Subcutaneous abdominal adipose tissue (tissue), 5 donors: ENCODE measurements around the gene DECR2.

Experiments used
- H3K27ac ChIP-seq: one replicate; pipeline ENCODE4 v1.7.0; 2013; ENCODE audit warnings: low read depth, mild to moderate bottlenecking, inconsistent platforms, low read length, moderate library complexity
- H3K27me3 ChIP-seq, 5 donors: one replicate each; pipeline ENCODE4 v1.7.0; 2013; ENCODE audit warnings: low read length in 5 of 5, inconsistent platforms in 1 of 5; ENCODE audit not compliant: control insufficient read depth in 5 of 5, insufficient read depth in 4 of 5
- H3K36me3 ChIP-seq, 5 donors: one replicate each; pipeline ENCODE4 v1.7.0; 2013; ENCODE audit warnings: low read length in 5 of 5; ENCODE audit not compliant: control insufficient read depth in 5 of 5, insufficient read depth in 5 of 5
- H3K4me1 ChIP-seq, 5 donors: one replicate each; pipeline ENCODE4 v1.7.0; 2013; ENCODE audit warnings: low read length in 5 of 5, mild to moderate bottlenecking in 3 of 5, moderate library complexity in 1 of 5; ENCODE audit not compliant: control insufficient read depth in 5 of 5, insufficient read depth in 5 of 5
- H3K4me3 ChIP-seq, 5 donors: one replicate each; pipeline ENCODE4 v1.7.0; 2013; ENCODE audit warnings: low read length in 5 of 5, low read depth in 1 of 5
- H3K9ac ChIP-seq, 5 donors: one replicate each; pipeline ENCODE4 v1.7.0; 2013; ENCODE audit warnings: low read length in 5 of 5, mild to moderate bottlenecking in 4 of 5, moderate library complexity in 3 of 5
- H3K9me3 ChIP-seq, 5 donors: one replicate each; pipeline ENCODE4 v1.7.0; 2013; ENCODE audit warnings: low read length in 5 of 5; ENCODE audit not compliant: control insufficient read depth in 5 of 5
- donor health status: healthy.
- donor health status: healthy.
- donor health status: healthy.
- donor health status: healthy.
- donor health status: healthy.

DECR2 gene

DNA sequence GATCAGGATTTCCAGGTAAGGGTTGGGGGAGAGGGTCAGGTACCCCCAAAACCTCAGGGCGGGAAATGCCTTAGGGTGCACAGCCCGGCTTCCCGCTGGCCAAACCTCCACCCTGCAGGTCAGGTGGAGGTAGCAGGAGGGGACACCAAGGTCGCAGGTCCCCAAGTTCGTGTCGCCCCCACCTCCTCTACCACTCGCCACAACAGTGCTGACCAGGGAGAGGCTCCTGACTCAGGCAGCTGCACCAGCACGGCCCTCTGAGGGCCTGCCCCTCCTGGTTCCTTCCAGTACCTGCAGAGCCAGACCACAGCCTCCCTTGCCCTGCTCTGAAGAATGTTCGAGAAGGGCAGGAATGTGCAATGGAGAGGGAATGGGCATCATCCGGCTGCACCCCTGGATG, 35.2 kb upstream of the DECR2 start:
- H3K4me3 ChIP-seq: no peak overlapping the region
- peaks cover 0 to 32% (median 27%) of the 10 kb centered on the region in 5 donors for H3K36me3 ChIP-seq
- H3K9me3 ChIP-seq: no peaks in the 10 kb centered on the region
- peaks cover 11 to 25% (median 18%) of the 10 kb centered on the region in 5 donors for H3K27me3 ChIP-seq
- peaks cover 0 to 19% (median 15%) of the 10 kb centered on the region in 5 donors for H3K4me1 ChIP-seq
- H3K27ac ChIP-seq: no peak overlapping the region
- no peak overlapping the region for H3K9ac ChIP-seq

DNA sequence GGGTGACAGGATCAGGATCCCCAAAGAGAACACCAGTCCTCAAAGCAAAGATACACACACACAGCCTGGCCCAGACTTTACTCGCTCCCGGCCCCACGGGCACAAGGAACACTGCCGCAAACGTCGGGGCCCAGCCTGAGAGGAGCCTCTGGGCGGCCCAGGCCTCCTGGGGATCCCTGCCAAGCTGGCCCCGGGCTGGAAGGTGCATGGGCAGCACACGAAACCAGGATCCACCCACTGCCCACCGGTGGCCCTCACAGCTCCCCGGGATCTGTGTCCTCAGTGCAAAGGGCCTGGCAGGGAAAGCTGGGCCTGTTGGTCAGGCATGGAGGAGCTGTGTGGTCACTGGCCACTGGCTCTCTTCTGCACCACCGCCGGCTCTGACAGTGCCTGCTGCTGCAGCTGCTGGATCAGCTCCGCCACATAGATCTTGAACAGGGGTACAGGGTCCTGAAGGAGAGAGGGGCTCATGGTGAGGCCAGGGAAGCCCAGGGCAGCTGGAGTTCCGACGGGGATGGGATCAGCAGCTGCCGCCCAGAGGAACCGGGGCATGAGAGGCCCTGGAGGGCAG, 34.3 kb upstream of the DECR2 start:
- H3K9me3 ChIP-seq: no peaks in the 10 kb centered on the region
- H3K36me3 ChIP-seq: peaks cover 0 to 41% (median 37%) of the 10 kb centered on the region in 5 donors
- H3K4me1 ChIP-seq: peaks cover 0 to 19% (median 14%) of the 10 kb centered on the region in 5 donors
- H3K4me3 ChIP-seq: no peak overlapping the region
- H3K27me3 ChIP-seq: peaks cover 11 to 19% (median 16%) of the 10 kb centered on the region in 5 donors
- no peak overlapping the region for H3K27ac ChIP-seq
- no peak overlapping the region for H3K9ac ChIP-seq

DNA sequence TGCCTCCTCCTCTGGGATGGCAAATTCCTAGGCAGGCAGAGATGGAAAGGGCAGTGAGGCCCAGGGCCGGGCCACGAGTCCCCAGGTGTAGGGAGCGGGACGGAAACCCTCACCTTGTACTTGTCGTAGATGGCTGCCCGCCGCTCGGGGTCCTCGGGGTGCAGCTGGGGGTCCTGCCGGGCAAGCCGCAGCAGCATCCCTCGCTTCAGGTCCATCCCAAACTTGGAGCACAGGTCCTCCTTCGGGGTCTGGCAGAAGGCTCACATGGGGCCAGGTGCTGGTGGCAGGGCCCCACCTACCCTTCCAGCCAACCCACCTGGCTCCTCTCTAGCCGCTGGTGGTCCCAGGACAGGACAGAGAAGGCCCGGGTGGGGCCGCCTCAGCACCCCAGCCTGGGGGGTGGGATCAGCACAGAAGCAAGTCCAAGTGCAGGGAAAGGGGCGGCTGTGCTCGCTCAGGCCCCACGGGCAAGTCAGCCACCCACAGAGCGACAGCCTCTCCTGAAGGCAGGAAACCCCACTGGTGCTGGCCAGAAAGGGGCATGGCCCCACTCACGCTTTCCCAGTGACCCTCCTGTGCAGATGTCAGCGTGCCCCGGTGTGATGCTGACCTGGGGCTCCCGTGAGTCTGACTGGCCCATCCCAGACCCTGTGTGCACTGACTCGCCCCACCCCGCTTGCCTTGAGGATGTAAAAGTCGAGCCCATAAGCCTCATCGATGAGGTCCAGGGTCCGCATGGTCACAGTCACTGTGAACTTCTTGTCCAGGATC, 33.1 kb upstream of the DECR2 start:
- Histone ChIP-seq H3K9me3 (no peaks in the 10 kb centered on the region), H3K4me1 (peaks cover 0 to 19% (median 14%) of the 10 kb centered on the region in 5 donors), H3K27ac (no peak overlapping the region), H3K4me3 (no peak overlapping the region), H3K27me3 (peaks cover 8 to 12% (median 11%) of the 10 kb centered on the region in 5 donors), H3K9ac (no peak overlapping the region), H3K36me3 (peaks cover 0 to 52% (median 47%) of the 10 kb centered on the region in 5 donors)

DNA sequence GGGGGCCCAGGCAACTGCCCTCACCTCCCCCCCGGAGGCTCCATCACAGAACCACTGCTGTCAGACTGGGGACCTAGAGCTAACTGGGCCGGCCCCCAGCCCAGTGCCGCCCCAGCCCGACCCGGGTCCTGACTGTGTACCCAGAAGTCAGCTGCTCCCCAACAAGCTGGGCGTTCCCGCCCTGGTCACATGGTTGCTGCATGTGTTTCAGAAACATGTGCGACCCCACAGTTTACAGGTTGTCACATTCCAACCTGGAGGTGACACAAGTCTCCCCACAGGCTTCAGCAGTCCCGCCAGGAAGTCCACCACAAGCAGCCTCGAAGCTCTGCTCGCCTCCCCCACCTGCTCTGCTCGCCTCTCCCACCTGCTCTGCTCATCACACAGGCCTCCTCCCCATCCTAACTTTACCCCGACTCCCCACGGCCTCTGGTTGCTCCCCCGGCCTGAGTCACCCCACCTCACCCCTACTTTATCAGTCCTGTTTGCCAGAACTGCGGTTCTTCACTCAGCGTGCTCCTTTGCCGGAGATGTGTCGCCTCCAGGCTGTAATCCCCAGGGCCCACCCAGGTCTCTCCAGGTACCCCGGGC, 32.3 kb upstream of the DECR2 start:
- Histone ChIP-seq H3K4me1 (peaks cover 0 to 19% (median 14%) of the 10 kb centered on the region in 5 donors), H3K9me3 (no peaks in the 10 kb centered on the region), H3K4me3 (peak overlapping the region in 3 of 5 donors; percentile 31 to 58 (median 36)), H3K9ac (peak overlapping the region in 3 of 5 donors; percentile 43 to 64 (median 47)), H3K36me3 (peaks cover 0 to 60% (median 54%) of the 10 kb centered on the region in 5 donors), H3K27ac (no peak overlapping the region), H3K27me3 (peaks cover 5 to 6% (median 6%) of the 10 kb centered on the region in 5 donors)

DNA sequence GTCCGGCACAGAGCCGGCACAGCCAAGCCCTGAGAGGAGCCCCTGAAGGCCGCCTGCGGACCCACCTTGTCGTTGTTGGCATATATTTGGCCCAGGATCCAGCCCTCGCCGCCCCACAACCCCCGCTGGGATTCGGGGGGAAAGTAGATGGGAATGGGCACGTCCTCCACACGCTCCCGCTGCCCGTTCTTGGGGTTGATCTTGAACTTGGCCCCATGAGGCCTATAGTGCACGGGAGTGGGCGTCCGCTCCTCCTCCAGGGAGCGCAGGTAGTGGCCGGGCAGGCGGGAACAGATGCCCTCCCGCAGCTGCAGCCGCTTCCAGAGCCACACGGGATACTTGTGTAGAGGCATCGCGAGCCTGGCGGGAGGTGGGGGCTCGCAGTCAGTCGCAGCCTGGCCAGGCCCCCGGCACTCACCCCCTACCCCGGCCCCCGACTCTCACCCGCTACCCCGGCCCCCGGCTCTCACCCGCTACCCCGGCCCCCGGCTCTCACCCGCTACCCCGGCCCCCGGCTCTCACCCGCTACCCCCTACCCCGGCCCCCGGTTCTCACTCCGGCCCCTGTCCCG, 31.7 kb upstream of the DECR2 start:
- peak overlapping the region in 3 of 5 donors; percentile 43 to 64 (median 47) for H3K9ac ChIP-seq

DNA sequence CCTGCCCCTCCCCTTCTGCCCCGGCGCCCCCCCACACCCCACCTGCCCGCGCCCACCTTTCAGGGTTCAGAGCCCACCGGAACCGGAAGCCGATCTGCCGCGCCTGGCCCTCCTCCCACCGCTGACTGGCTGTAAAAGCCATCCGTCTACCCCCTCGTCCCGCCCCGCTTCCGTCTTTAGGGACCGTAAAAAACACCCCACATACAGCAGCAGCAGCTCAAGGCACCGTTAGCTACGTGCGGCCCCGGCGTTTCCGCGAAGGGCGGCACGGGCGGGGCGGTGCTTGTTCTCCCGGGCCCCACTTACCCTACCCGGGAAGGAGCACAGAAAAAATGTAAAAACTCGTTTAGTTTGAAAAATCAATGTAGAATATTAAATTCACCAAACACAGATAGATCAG, 31.2 kb upstream of the DECR2 start, which contains the start of gene MRPL28:
MRPL28 (minus strand) TSS at position 96 of the 400 bp plus-strand sequence. CDS start 320 bp downstream, outside the sequence.
- Histone ChIP-seq H3K27ac (peak within 1 kb of the TSS; percentile 75), H3K9me3 (no peaks in the 10 kb centered on the region), H3K4me1 (peaks cover 0 to 19% (median 14%) of the 10 kb centered on the region in 5 donors), H3K27me3 (no peaks in the 10 kb centered on the region), H3K36me3 (peaks cover 0 to 70% (median 63%) of the 10 kb centered on the region in 5 donors), H3K4me3 (peak within 1 kb of the TSS in 4 of 5 donors; percentile 27 to 58 (median 37)), H3K9ac (peak within 1 kb of the TSS in 4 of 5 donors; percentile 53 to 80 (median 61))

More for the DNA sequence above, 31.7 kb upstream of the DECR2 start:
- Histone ChIP-seq H3K36me3 (peaks cover 0 to 66% (median 60%) of the 10 kb centered on the region in 5 donors), H3K4me3 (peak overlapping the region in 4 of 5 donors; percentile 27 to 58 (median 37)), H3K4me1 (peaks cover 0 to 19% (median 14%) of the 10 kb centered on the region in 5 donors), H3K27me3 (no peaks in the 10 kb centered on the region), H3K27ac (no peak overlapping the region), H3K9me3 (no peaks in the 10 kb centered on the region)

DNA sequence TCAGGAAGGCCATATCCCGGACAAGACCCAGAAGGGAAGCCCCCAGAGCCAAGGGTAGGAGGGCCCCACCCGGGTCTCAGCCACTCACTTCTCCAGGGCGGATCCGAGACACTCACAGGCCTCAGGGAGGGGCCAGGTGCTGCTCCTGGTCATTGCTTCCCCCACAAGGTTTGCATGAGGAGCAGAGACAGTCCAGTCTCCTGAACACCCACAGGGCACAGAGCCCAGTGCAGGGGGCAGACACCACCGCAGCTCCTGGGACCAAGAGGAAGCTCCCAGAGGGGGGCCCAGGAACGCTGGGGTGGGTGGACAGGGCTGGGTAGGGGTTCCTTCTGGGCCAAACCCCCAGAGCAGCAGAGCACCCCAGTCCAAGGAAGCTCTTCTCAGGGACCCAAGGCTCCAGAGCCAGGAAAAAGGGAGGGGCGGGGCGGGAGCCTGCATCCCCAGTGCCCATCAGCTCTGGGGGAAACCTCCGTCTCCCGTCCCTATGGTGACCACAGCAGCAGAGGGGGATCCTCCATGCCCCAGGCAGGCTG, 30.6 kb upstream of the DECR2 start:
- H3K27ac ChIP-seq: peak overlapping the region; percentile 75
- peak overlapping the region in 1 of 5 donors; percentile 47 for H3K4me3 ChIP-seq
- no peaks in the 10 kb centered on the region for H3K9me3 ChIP-seq
- H3K27me3 ChIP-seq: no peaks in the 10 kb centered on the region
- peaks cover 0 to 19% (median 14%) of the 10 kb centered on the region in 5 donors for H3K4me1 ChIP-seq
- H3K36me3 ChIP-seq: peaks cover 0 to 75% (median 65%) of the 10 kb centered on the region in 5 donors
- H3K9ac ChIP-seq: peak overlapping the region in 4 of 5 donors; percentile 51 to 80 (median 56)

DNA sequence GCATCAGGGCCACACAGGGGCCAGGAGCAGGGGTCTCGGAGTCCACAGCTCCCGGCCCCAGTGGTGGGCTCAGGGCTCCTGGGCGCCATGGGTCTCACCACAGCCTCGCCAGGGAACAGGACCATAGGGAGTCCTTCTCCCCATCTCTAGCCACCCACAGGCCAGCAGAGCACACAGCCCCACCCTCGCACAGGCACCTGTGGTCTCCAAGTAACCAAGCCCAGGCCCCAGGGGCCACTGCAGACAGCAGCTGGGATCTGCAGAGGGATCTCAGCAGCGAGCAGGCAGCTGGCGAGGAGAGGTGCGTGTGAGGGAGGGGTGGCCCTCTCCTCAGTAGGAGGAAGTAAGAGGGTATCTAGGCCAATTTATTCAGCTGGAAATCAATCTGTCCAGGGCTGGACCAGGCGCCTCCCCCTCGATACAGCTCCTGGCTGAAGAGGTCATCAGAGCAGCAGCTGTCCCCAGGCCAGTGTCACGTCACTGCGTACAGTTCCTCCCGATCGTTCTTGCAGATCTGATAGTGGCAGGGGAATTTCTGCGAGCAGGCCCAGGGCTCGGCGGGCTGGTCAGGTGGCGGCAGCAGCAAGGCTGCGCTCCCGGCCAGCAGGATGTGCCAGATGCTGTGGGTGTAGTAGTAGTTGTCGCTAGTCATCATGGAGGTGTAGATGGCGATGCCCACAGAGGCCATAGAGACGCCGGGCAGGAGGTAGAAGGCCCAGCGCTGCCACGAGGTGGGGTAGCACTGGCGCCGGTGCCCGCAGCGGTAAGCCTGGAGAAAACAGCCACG, 30.0 kb upstream of the DECR2 start:
- peaks cover 0 to 75% (median 69%) of the 10 kb centered on the region in 5 donors for H3K36me3 ChIP-seq

More for the DNA sequence above, 30.0 kb upstream of the DECR2 start:
- no peak overlapping the region for H3K4me3 ChIP-seq
- no peak overlapping the region for H3K9ac ChIP-seq
- H3K27ac ChIP-seq: no peak overlapping the region
- H3K9me3 ChIP-seq: no peaks in the 10 kb centered on the region
- H3K27me3 ChIP-seq: no peaks in the 10 kb centered on the region
- H3K4me1 ChIP-seq: peaks cover 0 to 19% (median 14%) of the 10 kb centered on the region in 5 donors
